ENCODE measurements around the gene RLF.

DNA sequence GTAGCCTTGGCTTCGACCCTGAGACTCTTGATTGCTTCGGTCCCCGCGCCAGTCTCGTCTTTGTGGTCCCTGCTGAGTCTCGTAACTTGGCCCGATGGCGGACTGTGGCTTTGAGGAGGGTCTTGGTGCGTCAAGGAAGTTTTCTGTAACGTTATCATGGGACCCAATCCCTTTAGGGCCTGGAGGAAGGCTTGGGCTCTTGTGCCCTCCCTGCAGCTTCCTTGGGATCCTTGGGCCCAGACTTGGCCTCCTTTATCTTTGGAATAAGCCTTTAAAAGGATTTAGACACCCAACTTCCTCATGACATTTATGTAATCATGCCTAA, 97.2 kb downstream of the RLF start:
- TF ChIP-seq, protein P1, sequence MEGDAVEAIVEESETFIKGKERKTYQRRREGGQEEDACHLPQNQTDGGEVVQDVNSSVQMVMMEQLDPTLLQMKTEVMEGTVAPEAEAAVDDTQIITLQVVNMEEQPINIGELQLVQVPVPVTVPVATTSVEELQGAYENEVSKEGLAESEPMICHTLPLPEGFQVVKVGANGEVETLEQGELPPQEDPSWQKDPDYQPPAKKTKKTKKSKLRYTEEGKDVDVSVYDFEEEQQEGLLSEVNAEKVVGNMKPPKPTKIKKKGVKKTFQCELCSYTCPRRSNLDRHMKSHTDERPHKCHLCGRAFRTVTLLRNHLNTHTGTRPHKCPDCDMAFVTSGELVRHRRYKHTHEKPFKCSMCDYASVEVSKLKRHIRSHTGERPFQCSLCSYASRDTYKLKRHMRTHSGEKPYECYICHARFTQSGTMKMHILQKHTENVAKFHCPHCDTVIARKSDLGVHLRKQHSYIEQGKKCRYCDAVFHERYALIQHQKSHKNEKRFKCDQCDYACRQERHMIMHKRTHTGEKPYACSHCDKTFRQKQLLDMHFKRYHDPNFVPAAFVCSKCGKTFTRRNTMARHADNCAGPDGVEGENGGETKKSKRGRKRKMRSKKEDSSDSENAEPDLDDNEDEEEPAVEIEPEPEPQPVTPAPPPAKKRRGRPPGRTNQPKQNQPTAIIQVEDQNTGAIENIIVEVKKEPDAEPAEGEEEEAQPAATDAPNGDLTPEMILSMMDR (IDR thresholded peaks at IDR 0.05 in 4 of 5, conservative IDR thresholded peaks at IDR 0.05 in 1 of 5) = no peak
- TF ChIP-seq POLR2A (IDR thresholded peaks at IDR 0.05) = no peak
